Stimulated activated CD8-positive, alpha-beta memory T cell treated with anti-CD3 and anti-CD28 coated beads, Interleukin-12 subunit alpha, Interleukin-12 subunit beta, amount 100 ng/mL, for 24 hours (primary cell): Measurements from ENCODE around the gene PAEP.
"Not testable (repeated sequence)": the region's sequence is repeated elsewhere in the genome, so short reads cannot be mapped to it uniquely, and the experiment has no call there.

ENCODE experiments used
- DNase-seq: peaks from one replicate; pipeline ENCODE4 v3.0.0-alpha.2; 2020; ENCODE audit errors: extremely low read depth

The PAEP gene

GRCh38 chr9:135561391-135562234 is at the start of gene PAEP:
Gene PAEP (plus strand): TSS chr9:135561756.
- no peak for DNase-seq

- DNase-seq = no peak
Measured at GRCh38 chr9:135512241-135512603, 49.3 kb upstream of the PAEP start.

- no peak for DNase-seq
Measured at GRCh38 chr9:135512904-135513303, 48.7 kb upstream of the PAEP start.

GRCh38 chr9:135513351-135513846 is 48.2 kb upstream of the PAEP start:
- DNase-seq = no peak

- not testable (repeated sequence) for DNase-seq
Measured at GRCh38 chr9:135513906-135514305, 47.6 kb upstream of the PAEP start.

- DNase-seq = no peak
Measured at GRCh38 chr9:135514342-135515082, 47.0 kb upstream of the PAEP start.

- no peak for DNase-seq
Measured at GRCh38 chr9:135515083-135515951, 46.2 kb upstream of the PAEP start.

GRCh38 chr9:135516132-135516860 is 45.3 kb upstream of the PAEP start:
- no peak for DNase-seq

- DNase-seq = no peak
Measured at GRCh38 chr9:135517407-135517822, 44.1 kb upstream of the PAEP start.

GRCh38 chr9:135519179-135519971 is 42.2 kb upstream of the PAEP start:
- no peak for DNase-seq

GRCh38 chr9:135520916-135521607 is 40.5 kb upstream of the PAEP start, which contains the start of gene LCN1:
Gene LCN1 (plus strand): TSS chr9:135521440. CDS start chr9:135521498, 58 bp downstream.
- no peak for DNase-seq

- DNase-seq = no peak
Measured at GRCh38 chr9:135521608-135522095, 39.9 kb upstream of the PAEP start.

GRCh38 chr9:135522137-135522877 is 39.2 kb upstream of the PAEP start:
- no peak for DNase-seq

GRCh38 chr9:135522931-135523330 is 38.6 kb upstream of the PAEP start:
- no peak for DNase-seq

- DNase-seq = no peak
Measured at GRCh38 chr9:135523521-135524129, 37.9 kb upstream of the PAEP start.

GRCh38 chr9:135524130-135524861 is 37.3 kb upstream of the PAEP start:
- no peak for DNase-seq

GRCh38 chr9:135525241-135526088 is 36.1 kb upstream of the PAEP start:
- DNase-seq = no peak
